Measurements from ENCODE around the gene NIM1K.
"Not testable (repeated sequence)": the region's sequence is repeated elsewhere in the genome, so short reads cannot be mapped to it uniquely, and the experiment has no call there.

Gene NIM1K

DNA sequence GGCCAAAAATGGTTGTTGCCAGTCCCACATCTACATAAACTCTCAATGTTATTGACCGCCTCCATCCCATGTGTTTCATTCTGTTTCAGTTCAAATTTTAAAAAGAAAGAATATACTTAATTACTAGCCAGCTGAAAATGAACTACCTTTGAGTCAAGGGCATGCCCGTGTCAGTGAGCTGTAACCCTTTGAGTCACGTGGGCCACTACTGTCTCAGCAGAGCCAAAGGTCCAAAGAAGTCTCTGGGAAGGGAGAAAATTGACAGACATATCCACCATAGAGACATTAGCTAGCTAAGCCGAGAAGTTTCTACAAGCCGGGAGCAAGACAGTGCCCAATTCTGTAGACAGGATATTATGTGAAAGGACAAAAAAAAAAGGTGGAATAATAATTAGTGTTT, 59.7 kb downstream of the NIM1K start:
- H3K27me3 ChIP-seq, result no peaks in the 10 kb centered on the region
- no peak overlapping the region for H3K4me3 ChIP-seq
- H3K27ac ChIP-seq, result no peak overlapping the region
- no peaks in the 10 kb centered on the region for H3K36me3 ChIP-seq
- H3K4me1 ChIP-seq, result no peaks in the 10 kb centered on the region
- TF ChIP-seq, protein P1, sequence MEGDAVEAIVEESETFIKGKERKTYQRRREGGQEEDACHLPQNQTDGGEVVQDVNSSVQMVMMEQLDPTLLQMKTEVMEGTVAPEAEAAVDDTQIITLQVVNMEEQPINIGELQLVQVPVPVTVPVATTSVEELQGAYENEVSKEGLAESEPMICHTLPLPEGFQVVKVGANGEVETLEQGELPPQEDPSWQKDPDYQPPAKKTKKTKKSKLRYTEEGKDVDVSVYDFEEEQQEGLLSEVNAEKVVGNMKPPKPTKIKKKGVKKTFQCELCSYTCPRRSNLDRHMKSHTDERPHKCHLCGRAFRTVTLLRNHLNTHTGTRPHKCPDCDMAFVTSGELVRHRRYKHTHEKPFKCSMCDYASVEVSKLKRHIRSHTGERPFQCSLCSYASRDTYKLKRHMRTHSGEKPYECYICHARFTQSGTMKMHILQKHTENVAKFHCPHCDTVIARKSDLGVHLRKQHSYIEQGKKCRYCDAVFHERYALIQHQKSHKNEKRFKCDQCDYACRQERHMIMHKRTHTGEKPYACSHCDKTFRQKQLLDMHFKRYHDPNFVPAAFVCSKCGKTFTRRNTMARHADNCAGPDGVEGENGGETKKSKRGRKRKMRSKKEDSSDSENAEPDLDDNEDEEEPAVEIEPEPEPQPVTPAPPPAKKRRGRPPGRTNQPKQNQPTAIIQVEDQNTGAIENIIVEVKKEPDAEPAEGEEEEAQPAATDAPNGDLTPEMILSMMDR (IDR thresholded peaks at IDR 0.05), result no peak
- H3K9me3 ChIP-seq, result no peaks in the 10 kb centered on the region
- intact Hi-C loops (cut with DNase I; ENCODE audit: low total_unique reads), result no loop called here
- no peak for DNase-seq

DNA sequence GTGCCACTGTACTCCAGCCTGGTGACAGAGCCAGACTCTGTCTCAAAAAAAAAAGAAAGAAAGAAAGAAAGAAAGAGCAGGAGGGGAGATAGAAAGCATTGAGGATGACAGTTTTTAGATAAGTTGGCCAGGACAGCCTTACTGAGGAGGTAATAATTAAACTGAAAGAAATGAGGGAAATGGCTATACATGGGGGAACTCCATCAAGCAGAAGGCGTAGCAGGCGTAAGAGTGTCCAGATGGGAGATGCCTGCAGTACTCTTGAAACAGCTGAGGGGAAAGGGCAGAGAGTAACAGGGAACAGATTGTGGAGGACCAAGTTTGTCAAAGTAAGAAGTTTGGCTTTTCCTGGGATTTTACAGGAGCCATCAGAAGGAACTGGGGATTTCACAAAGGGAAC, 63.7 kb downstream of the NIM1K start:
- H3K27ac ChIP-seq, result no peak overlapping the region
- H3K27me3 ChIP-seq, result no peaks in the 10 kb centered on the region
- H3K4me1 ChIP-seq, result no peaks in the 10 kb centered on the region
- TF ChIP-seq, protein P1 (IDR thresholded peaks at IDR 0.05), result no peak
- intact Hi-C loops (cut with DNase I; ENCODE audit: low total_unique reads), result no loop called here
- no peaks in the 10 kb centered on the region for H3K9me3 ChIP-seq
- no peak overlapping the region for H3K4me3 ChIP-seq
- H3K36me3 ChIP-seq, result no peaks in the 10 kb centered on the region
- DNase-seq, result no peak

DNA sequence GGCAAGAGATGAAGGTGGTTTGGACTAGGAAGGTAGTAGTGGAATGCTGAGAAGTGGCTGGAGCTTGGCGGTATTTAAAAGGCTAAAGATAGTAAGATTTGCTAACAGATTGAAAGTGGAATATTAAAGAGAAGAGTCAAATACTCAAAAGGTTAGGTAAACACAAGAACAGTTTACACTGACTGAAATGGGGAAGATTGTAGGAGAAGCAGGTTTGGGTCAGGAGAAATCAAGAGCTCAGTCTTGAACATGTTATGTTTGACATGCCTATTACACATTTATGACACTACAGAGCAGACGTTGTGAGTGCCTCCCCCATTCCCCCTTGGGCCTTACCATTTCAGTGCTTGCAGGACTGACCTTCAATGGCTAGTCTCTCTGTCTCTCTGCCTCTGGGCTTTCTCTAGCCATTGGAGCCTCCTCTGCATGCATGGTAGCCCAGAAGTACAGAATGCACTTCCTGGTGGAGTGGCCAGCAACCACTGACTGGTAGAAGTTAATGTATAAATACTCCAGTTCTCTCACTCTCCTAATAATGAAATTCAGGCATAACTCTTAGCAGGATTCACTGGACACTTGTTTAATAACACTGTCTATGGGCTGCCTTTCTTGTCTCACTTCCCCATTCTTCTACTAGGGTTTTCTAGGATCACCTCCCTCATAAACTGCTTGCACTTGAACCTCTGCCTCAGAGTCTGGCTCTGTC, 64.4 kb downstream of the NIM1K start:
- no peaks in the 10 kb centered on the region for H3K9me3 ChIP-seq
- DNase-seq, result no peak
- no peaks in the 10 kb centered on the region for H3K36me3 ChIP-seq
- TF ChIP-seq, protein P1 (IDR thresholded peaks at IDR 0.05), result no peak
- intact Hi-C loops (cut with DNase I; ENCODE audit: low total_unique reads), result no loop called here
- no peak overlapping the region for H3K27ac ChIP-seq
- H3K4me3 ChIP-seq, result no peak overlapping the region
- no peaks in the 10 kb centered on the region for H3K4me1 ChIP-seq
- H3K27me3 ChIP-seq, result no peaks in the 10 kb centered on the region

DNA sequence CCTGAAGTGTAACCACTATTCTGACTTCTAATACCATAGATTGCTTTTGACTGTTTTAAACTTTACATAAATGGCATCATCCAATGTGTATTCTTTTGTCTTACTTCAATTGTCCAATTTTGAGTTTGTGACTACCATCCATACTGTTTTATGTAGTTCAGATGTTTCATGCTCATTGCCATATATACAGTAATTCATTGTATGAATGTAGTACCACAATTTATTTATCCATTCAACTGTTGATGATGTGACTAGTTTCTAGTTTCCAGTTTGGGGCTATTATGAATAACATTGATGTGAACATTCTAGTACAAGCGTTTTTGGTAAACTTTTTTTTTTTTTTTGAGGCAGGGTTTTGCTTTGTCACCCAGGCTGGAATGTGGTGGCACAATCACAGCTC, 66.1 kb downstream of the NIM1K start:
- H3K27ac ChIP-seq, result no peak overlapping the region
- H3K4me1 ChIP-seq, result no peaks in the 10 kb centered on the region
- H3K27me3 ChIP-seq, result no peaks in the 10 kb centered on the region
- intact Hi-C loops (cut with DNase I; ENCODE audit: low total_unique reads), result no loop called here
- no peak for DNase-seq
- H3K4me3 ChIP-seq, result no peak overlapping the region
- TF ChIP-seq, protein P1 (IDR thresholded peaks at IDR 0.05), result no peak
- H3K36me3 ChIP-seq, result no peaks in the 10 kb centered on the region
- no peaks in the 10 kb centered on the region for H3K9me3 ChIP-seq

DNA sequence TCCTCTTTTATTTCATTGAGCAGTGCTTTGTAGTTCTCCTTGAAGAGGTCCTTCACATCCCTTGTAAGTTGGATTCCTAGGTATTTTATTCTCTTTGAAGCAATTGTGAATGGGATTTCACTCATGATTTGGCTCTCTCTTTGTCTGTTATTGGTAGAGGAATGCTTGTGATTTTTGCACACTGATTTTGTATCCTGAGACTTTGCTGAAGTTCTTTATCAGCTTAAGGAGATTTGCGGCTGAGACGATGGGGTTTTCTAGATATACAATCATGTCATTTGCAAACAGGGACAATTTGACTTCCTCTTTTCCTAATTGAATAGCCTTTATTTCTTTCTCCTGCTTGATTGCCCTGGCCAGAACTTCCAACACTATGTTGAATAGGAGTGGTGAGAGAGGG, 70.2 kb downstream of the NIM1K start:
- H3K27me3 ChIP-seq; DNase-seq; H3K4me1 ChIP-seq; H3K36me3 ChIP-seq; H3K9me3 ChIP-seq; H3K4me3 ChIP-seq; H3K27ac ChIP-seq; intact Hi-C loops (cut with DNase I; ENCODE audit: low total_unique reads): not testable (repeated sequence)

DNA sequence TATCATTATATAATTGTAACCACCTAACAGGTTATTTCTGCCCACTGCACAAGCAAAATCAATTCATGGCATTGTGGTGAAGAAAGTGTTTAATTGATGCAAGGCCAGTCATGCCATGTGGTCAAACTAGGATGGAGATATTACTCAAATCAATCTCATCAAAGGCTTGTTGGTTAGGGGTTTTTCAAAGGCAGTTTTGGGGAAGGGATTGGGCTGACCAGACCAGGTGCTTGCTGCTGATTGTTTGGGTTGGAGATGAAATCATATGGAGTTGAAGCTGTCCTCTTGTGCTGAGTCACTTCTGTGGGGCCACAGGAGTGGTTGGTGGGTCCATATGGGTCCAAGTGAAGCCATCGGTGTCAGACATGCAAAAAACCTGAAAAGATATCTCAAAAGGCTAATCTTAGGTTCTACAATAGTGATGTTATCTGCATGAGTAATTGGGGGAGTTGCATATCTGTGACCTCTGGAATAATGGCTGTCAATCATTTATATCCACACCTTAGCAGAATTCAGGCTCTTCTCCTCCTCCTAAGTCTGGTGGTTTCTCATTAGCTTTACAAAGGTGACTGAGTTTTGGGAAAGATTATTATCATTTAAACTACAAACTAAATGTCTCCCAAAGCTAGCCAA, 76.3 kb downstream of the NIM1K start:
- H3K4me1 ChIP-seq, result no peaks in the 10 kb centered on the region
- no peaks in the 10 kb centered on the region for H3K36me3 ChIP-seq
- no peak overlapping the region for H3K27ac ChIP-seq
- no peaks in the 10 kb centered on the region for H3K27me3 ChIP-seq
- TF ChIP-seq, protein P1 (IDR thresholded peaks at IDR 0.05), result no peak
- peaks cover 0 to 3% (median 0%) of the 10 kb centered on the region in 3 donors for H3K9me3 ChIP-seq
- DNase-seq, result no peak
- intact Hi-C loops (cut with DNase I; ENCODE audit: low total_unique reads), result no loop called here
- no peak overlapping the region for H3K4me3 ChIP-seq
